ENCODE results near the gene ELK3.
A peak's percentile ranks its signal among the peaks of the same experiment; 100 is the strongest.

ELK3 gene

GRCh38 chr12:96193725-96194575 lies at the start of gene ELK3:
ELK3 (plus strand) TSS chr12:96194375.
- DNase-seq, result peak; percentile 42

GRCh38 chr12:96146747-96147146 lies 47.4 kb upstream of the ELK3 start:
- DNase-seq, result no peak

GRCh38 chr12:96150442-96150841 lies 43.7 kb upstream of the ELK3 start:
- no peak for DNase-seq

GRCh38 chr12:96152164-96152563 lies 42.0 kb upstream of the ELK3 start:
- no peak for DNase-seq

- DNase-seq, result no peak
Measured at GRCh38 chr12:96153131-96153725, 40.9 kb upstream of the ELK3 start.

GRCh38 chr12:96155181-96155580 lies 39.0 kb upstream of the ELK3 start:
- no peak for DNase-seq

GRCh38 chr12:96155781-96156180 lies 38.4 kb upstream of the ELK3 start:
- no peak for DNase-seq

- DNase-seq, result no peak
Measured at GRCh38 chr12:96156211-96156610, 38.0 kb upstream of the ELK3 start.

GRCh38 chr12:96157427-96157826 lies 36.7 kb upstream of the ELK3 start:
- no peak for DNase-seq

- no peak for DNase-seq
Measured at GRCh38 chr12:96164951-96165811, 29.0 kb upstream of the ELK3 start.

- DNase-seq, result no peak
Measured at GRCh38 chr12:96166765-96167164, 27.4 kb upstream of the ELK3 start.

- DNase-seq, result no peak
Measured at GRCh38 chr12:96167492-96167891, 26.7 kb upstream of the ELK3 start.

- DNase-seq, result no peak
Measured at GRCh38 chr12:96170328-96170727, 23.8 kb upstream of the ELK3 start.

- no peak for DNase-seq
Measured at GRCh38 chr12:96170762-96171161, 23.4 kb upstream of the ELK3 start.

- no peak for DNase-seq
Measured at GRCh38 chr12:96171905-96172304, 22.3 kb upstream of the ELK3 start.

- no peak for DNase-seq
Measured at GRCh38 chr12:96172981-96173380, 21.2 kb upstream of the ELK3 start.

- DNase-seq, result no peak
Measured at GRCh38 chr12:96176575-96176974, 17.6 kb upstream of the ELK3 start.

- peak; percentile 76 for DNase-seq
Measured at GRCh38 chr12:96177013-96177412, 17.2 kb upstream of the ELK3 start.

- DNase-seq, result no peak
Measured at GRCh38 chr12:96183734-96184370, 10.3 kb upstream of the ELK3 start.

GRCh38 chr12:96185914-96186313 lies 8.3 kb upstream of the ELK3 start:
- DNase-seq, result no peak

- no peak for DNase-seq
Measured at GRCh38 chr12:96186607-96187301, 7.4 kb upstream of the ELK3 start.

GRCh38 chr12:96187956-96188355 lies 6.2 kb upstream of the ELK3 start:
- DNase-seq, result no peak
